ENCODE measurements around the gene STYXL2.

Gene STYXL2

DNA sequence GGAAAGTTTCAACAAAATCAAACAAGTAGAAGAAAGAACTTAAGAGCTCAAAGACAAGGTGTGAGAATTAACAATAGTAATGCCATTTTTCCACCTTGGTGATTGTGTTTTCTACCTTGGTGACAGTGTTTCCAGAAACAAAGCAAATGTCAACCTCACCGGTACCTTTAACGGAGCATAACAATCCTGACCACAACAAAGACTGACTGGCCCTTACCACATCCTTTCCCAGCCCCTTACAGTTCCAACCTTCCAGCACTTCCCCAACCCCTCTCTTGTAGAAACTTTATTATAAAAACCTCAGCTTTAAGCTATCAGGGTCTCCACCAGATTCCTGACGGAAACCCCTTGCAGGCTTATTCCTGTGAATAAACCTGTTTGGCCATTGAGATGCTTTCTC is 16.7 kb downstream of the STYXL2 start:
- TF ChIP-seq, protein P1, sequence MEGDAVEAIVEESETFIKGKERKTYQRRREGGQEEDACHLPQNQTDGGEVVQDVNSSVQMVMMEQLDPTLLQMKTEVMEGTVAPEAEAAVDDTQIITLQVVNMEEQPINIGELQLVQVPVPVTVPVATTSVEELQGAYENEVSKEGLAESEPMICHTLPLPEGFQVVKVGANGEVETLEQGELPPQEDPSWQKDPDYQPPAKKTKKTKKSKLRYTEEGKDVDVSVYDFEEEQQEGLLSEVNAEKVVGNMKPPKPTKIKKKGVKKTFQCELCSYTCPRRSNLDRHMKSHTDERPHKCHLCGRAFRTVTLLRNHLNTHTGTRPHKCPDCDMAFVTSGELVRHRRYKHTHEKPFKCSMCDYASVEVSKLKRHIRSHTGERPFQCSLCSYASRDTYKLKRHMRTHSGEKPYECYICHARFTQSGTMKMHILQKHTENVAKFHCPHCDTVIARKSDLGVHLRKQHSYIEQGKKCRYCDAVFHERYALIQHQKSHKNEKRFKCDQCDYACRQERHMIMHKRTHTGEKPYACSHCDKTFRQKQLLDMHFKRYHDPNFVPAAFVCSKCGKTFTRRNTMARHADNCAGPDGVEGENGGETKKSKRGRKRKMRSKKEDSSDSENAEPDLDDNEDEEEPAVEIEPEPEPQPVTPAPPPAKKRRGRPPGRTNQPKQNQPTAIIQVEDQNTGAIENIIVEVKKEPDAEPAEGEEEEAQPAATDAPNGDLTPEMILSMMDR (conservative IDR thresholded peaks at IDR 0.05; ENCODE audit: control insufficient read depth, insufficient read depth, low read depth, low read length): no peak
- H3K4me3 ChIP-seq (ENCODE audit: control insufficient read depth, low read depth, low read length): no peak overlapping the region
- no peak for DNase-seq (ENCODE audit: low read depth)

DNA sequence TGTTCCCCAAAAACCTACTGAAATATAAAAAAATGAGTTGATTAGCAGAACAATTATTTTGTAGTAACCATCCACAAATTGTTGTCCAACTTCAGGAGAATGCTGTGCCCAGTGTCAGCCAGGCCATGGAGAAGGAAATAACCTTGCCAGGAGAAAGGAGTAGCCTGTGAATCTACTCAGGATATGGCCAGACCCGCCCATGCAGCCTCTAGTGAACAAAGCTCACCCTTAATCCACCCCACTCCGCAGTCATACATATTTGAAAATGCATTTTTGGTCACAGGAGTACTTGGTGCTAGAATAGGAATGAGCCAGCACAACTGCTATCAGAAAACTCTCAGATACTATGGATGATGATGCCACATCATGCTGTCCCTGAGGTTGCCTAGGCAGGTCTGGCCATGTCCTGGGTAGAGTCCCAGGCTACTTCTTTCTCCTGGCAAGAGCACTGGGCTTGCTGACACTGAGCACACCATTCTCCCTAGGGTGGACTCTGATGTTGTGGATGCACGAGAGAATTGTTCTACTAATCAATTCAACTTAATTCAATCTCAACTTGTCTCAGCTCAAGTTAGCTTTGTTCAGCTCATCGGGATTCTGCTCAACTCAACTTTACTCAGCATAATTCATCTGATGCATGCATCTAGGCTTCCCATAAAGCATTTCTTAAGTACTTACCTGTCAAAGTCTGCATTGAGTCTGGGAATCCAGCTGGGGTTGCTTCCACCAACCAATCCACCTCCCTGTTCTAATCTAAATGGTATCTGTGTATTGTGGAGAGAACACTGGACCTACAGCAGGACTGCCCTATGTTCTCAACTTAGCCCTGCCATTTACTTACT is 18.2 kb downstream of the STYXL2 start:
- no peak for DNase-seq (ENCODE audit: low read depth)
- H3K4me3 ChIP-seq (ENCODE audit: control insufficient read depth, low read depth, low read length): no peak overlapping the region
- TF ChIP-seq, protein P1 (conservative IDR thresholded peaks at IDR 0.05; ENCODE audit: control insufficient read depth, insufficient read depth, low read depth, low read length): no peak

DNA sequence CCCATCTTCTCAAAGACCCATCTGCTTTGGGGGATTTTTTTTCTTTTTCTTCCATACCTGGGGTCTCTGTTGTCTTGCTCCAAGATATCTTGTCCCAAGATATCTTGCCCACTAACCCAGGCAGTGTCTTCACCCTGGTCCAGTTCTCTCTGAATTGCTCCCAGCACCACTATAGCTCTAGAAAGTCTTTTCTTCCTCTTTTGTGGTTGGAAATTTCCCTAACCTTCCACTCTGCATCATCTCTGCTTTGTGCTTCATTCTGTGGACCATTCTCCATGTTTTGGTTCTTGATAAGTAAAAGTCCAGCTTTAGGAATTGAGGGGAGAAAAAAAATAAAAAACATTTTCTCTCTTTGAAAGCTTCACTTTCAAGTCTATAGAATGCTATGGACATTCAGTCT is 20.9 kb downstream of the STYXL2 start:
- no peak overlapping the region for H3K4me3 ChIP-seq (ENCODE audit: control insufficient read depth, low read depth, low read length)
- TF ChIP-seq, protein P1 (conservative IDR thresholded peaks at IDR 0.05; ENCODE audit: control insufficient read depth, insufficient read depth, low read depth, low read length): no peak
- no peak for DNase-seq (ENCODE audit: low read depth)

DNA sequence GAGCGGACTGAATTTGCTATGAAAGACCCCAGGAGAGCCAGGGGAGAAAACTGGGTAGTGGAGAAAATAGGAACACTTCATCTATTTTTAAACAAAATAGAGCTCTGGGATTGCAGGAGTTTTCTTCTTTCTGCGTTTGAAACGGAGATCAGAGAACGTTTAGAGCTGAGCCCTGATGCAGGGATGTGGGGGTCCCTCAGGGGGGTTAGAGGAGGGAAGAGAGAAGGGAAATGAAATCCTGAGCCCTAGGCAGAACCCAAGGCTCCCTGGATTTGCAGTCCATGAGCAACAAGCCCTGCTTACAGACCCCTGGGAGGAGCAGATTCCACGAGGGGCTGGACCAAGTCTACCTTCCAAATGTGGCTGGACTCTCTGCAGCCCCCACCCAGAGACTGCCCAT is 21.8 kb downstream of the STYXL2 start:
- DNase-seq (ENCODE audit: low read depth): no peak
- TF ChIP-seq, protein P1 (conservative IDR thresholded peaks at IDR 0.05; ENCODE audit: control insufficient read depth, insufficient read depth, low read depth, low read length): no peak
- no peak overlapping the region for H3K4me3 ChIP-seq (ENCODE audit: control insufficient read depth, low read depth, low read length)

DNA sequence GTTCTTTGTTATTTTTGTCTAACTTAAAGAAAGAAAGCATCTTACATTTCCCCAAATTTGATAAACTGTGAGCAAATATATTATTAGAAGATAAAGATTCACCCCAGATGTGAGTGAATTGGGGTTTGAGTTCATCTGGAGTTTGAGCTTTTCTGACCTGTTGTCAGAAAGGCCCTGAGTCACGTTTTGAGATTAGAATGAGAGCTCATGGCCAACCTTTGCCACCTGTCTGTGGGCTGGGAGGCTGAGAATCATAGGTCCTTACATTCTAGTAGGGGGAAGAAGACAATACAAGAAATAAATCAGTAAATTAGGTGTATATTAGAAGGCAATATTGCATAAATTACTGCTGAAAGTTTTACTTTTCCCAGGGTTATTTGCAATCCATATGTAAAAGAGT is 22.3 kb downstream of the STYXL2 start:
- no peak for DNase-seq (ENCODE audit: low read depth)
- TF ChIP-seq, protein P1 (conservative IDR thresholded peaks at IDR 0.05; ENCODE audit: control insufficient read depth, insufficient read depth, low read depth, low read length): no peak
- no peak overlapping the region for H3K4me3 ChIP-seq (ENCODE audit: control insufficient read depth, low read depth, low read length)

DNA sequence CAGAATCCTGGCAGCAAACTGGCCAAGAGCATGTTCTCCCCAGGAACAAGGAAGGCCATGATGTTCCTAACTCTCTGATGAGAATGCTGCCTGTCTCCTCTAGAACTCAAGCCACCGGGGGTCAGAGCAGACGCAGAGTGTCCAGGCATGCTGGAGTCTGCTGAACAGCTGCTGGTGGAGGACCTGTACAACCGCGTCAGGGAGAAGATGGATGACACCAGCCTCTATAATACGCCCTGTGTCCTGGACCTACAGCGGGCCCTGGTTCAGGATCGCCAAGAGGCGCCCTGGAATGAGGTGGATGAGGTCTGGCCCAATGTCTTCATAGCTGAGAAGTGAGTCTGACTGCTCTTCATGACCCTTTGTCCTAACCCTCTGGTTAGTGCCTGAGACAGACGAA is 23.4 kb downstream of the STYXL2 start:
- TF ChIP-seq, protein P1 (conservative IDR thresholded peaks at IDR 0.05; ENCODE audit: control insufficient read depth, insufficient read depth, low read depth, low read length): no peak
- H3K4me3 ChIP-seq (ENCODE audit: control insufficient read depth, low read depth, low read length): no peak overlapping the region
- DNase-seq (ENCODE audit: low read depth): no peak
